ENCODE data around the gene ARMC8.
A peak's percentile ranks its signal among the peaks of the same experiment; 100 is the strongest.

Gene ARMC8

GRCh38 chr3:138220788-138221187, 33.7 kb downstream of the ARMC8 start:
- no peak for DNase-seq
- H3K4me3 ChIP-seq (ENCODE audit: control insufficient read depth in 1 of 7, extremely low read depth in 1 of 7, insufficient read depth in 4 of 7, low read depth in 2 of 7, low read length in 6 of 7), result no peak overlapping the region
- H3K4me1 ChIP-seq (ENCODE audit: control extremely low read depth in 1 of 4, control insufficient read depth in 4 of 4, insufficient read depth in 4 of 4, low read length in 3 of 4), result peaks cover 11 to 34% (median 18%) of the 10 kb centered on the region in 4 experiments
- 100% methylated on average over 1 of the region's 4 CpGs for WGBS (ENCODE audit: insufficient coverage)
- H3K27me3 ChIP-seq (replicated peaks in 2 of 5; ENCODE audit: control insufficient read depth in 4 of 5, insufficient read depth in 5 of 5, low read length in 4 of 5), result no peaks in the 10 kb centered on the region
- ChIA-PET POLR2A (no interaction called here), CTCF (interaction anchor here (1.1 to 3.0 kb wide), 3 partner anchors 9 to 25 kb away, joined by 4 to 12 read pairs (median 4); no protein-coding TSS in a partner anchor)
- peaks cover 7 to 29% (median 21%) of the 10 kb centered on the region in 4 experiments for H3K36me3 ChIP-seq (ENCODE audit: control insufficient read depth in 4 of 4, insufficient read depth in 4 of 4, low read length in 3 of 4)
- H3K9me3 ChIP-seq (ENCODE audit: control extremely low read depth in 1 of 5, control insufficient read depth in 4 of 5, insufficient read depth in 2 of 5, low read depth in 1 of 5, low read length in 4 of 5), result no peaks in the 10 kb centered on the region
- H3K27ac ChIP-seq (ENCODE audit: insufficient read depth in 1 of 2, low read depth in 1 of 2, low read length in 2 of 2, poor library complexity in 1 of 2, severe bottlenecking in 2 of 2), result no peak overlapping the region

GRCh38 chr3:138222131-138222941, 35.2 kb downstream of the ARMC8 start:
- Histone ChIP-seq H3K27ac (ENCODE audit: insufficient read depth in 1 of 2, low read depth in 1 of 2, low read length in 2 of 2, poor library complexity in 1 of 2, severe bottlenecking in 2 of 2) (peak overlapping the region; percentile 27 to 49), H3K9me3 (ENCODE audit: control extremely low read depth in 1 of 5, control insufficient read depth in 4 of 5, insufficient read depth in 2 of 5, low read depth in 1 of 5, low read length in 4 of 5) (no peaks in the 10 kb centered on the region), H3K4me3 (ENCODE audit: control insufficient read depth in 1 of 7, extremely low read depth in 1 of 7, insufficient read depth in 4 of 7, low read depth in 2 of 7, low read length in 6 of 7) (peak overlapping the region in 1 of 7 experiments; percentile 27), H3K4me1 (ENCODE audit: control extremely low read depth in 1 of 4, control insufficient read depth in 4 of 4, insufficient read depth in 4 of 4, low read length in 3 of 4) (peaks cover 11 to 34% (median 18%) of the 10 kb centered on the region in 4 experiments), H3K36me3 (ENCODE audit: control insufficient read depth in 4 of 4, insufficient read depth in 4 of 4, low read length in 3 of 4) (peaks cover 9 to 41% (median 23%) of the 10 kb centered on the region in 4 experiments), H3K27me3 (replicated peaks in 2 of 5; ENCODE audit: control insufficient read depth in 4 of 5, insufficient read depth in 5 of 5, low read length in 4 of 5) (no peaks in the 10 kb centered on the region)
- ChIA-PET CTCF (interaction anchor here (0.9 to 3.2 kb wide), 4 partner anchors 13 to 44 kb away, joined by 3 to 11 read pairs (median 4); no protein-coding TSS in a partner anchor), POLR2A (no interaction called here)
- DNase-seq, result peak; percentile 31 to 77 (median 65)
- no CpG with 5 or more reads among the region's 2 CpGs for WGBS (ENCODE audit: insufficient coverage)

GRCh38 chr3:138222942-138223287, 35.8 kb downstream of the ARMC8 start:
- peak in 2 of 3 donors; percentile 34 to 61 for DNase-seq
- POLR2A ChIA-PET, result no interaction called here
- 100% methylated on average over 1 of the region's 2 CpGs for WGBS (ENCODE audit: insufficient coverage)
- Histone ChIP-seq H3K4me1 (ENCODE audit: control extremely low read depth in 1 of 4, control insufficient read depth in 4 of 4, insufficient read depth in 4 of 4, low read length in 3 of 4) (peaks cover 11 to 34% (median 18%) of the 10 kb centered on the region in 4 experiments), H3K9me3 (ENCODE audit: control extremely low read depth in 1 of 5, control insufficient read depth in 4 of 5, insufficient read depth in 2 of 5, low read depth in 1 of 5, low read length in 4 of 5) (no peaks in the 10 kb centered on the region), H3K4me3 (ENCODE audit: control insufficient read depth in 1 of 7, extremely low read depth in 1 of 7, insufficient read depth in 4 of 7, low read depth in 2 of 7, low read length in 6 of 7) (no peak overlapping the region), H3K27me3 (replicated peaks in 2 of 5; ENCODE audit: control insufficient read depth in 4 of 5, insufficient read depth in 5 of 5, low read length in 4 of 5) (no peaks in the 10 kb centered on the region), H3K36me3 (ENCODE audit: control insufficient read depth in 4 of 4, insufficient read depth in 4 of 4, low read length in 3 of 4) (peaks cover 9 to 46% (median 25%) of the 10 kb centered on the region in 4 experiments), H3K27ac (ENCODE audit: insufficient read depth in 1 of 2, low read depth in 1 of 2, low read length in 2 of 2, poor library complexity in 1 of 2, severe bottlenecking in 2 of 2) (peak overlapping the region in 1 of 2 experiments; percentile 49)
- CTCF ChIA-PET, result interaction anchor here (0.9 to 3.2 kb wide), 4 partner anchors 13 to 44 kb away, joined by 3 to 11 read pairs (median 4); no protein-coding TSS in a partner anchor

GRCh38 chr3:138227650-138228049, 40.5 kb downstream of the ARMC8 start:
- H3K9me3 ChIP-seq (ENCODE audit: control extremely low read depth in 1 of 5, control insufficient read depth in 4 of 5, insufficient read depth in 2 of 5, low read depth in 1 of 5, low read length in 4 of 5), result no peaks in the 10 kb centered on the region
- no CpG with 5 or more reads among the region's 1 CpG for WGBS (ENCODE audit: insufficient coverage)
- no peak overlapping the region for H3K27ac ChIP-seq (ENCODE audit: insufficient read depth in 1 of 2, low read depth in 1 of 2, low read length in 2 of 2, poor library complexity in 1 of 2, severe bottlenecking in 2 of 2)
- ChIA-PET CTCF (interaction anchor here (4.0 kb wide), 1 partner anchor 47 kb away, joined by 24 read pairs; no protein-coding TSS in a partner anchor), POLR2A (no interaction called here)
- H3K4me1 ChIP-seq (ENCODE audit: control extremely low read depth in 1 of 4, control insufficient read depth in 4 of 4, insufficient read depth in 4 of 4, low read length in 3 of 4), result peaks cover 2 to 7% (median 4%) of the 10 kb centered on the region in 4 experiments
- H3K36me3 ChIP-seq (ENCODE audit: control insufficient read depth in 4 of 4, insufficient read depth in 4 of 4, low read length in 3 of 4), result peaks cover 13 to 79% (median 50%) of the 10 kb centered on the region in 4 experiments
- no peaks in the 10 kb centered on the region for H3K27me3 ChIP-seq (replicated peaks in 2 of 5; ENCODE audit: control insufficient read depth in 4 of 5, insufficient read depth in 5 of 5, low read length in 4 of 5)
- no peak for DNase-seq
- no peak overlapping the region for H3K4me3 ChIP-seq (ENCODE audit: control insufficient read depth in 1 of 7, extremely low read depth in 1 of 7, insufficient read depth in 4 of 7, low read depth in 2 of 7, low read length in 6 of 7)

- no peaks in the 10 kb centered on the region for H3K27me3 ChIP-seq (replicated peaks in 2 of 5; ENCODE audit: control insufficient read depth in 4 of 5, insufficient read depth in 5 of 5, low read length in 4 of 5)
- no peak for DNase-seq
- no peaks in the 10 kb centered on the region for H3K4me1 ChIP-seq (ENCODE audit: control extremely low read depth in 1 of 4, control insufficient read depth in 4 of 4, insufficient read depth in 4 of 4, low read length in 3 of 4)
- CTCF ChIA-PET, result interaction anchor here (1.2 to 1.4 kb wide), 3 partner anchors 9 to 11 kb away, joined by 3 to 4 read pairs (median 3); no protein-coding TSS in a partner anchor
- WGBS (ENCODE audit: insufficient coverage), result no CpG with 5 or more reads among the region's 2 CpGs
- H3K27ac ChIP-seq (ENCODE audit: insufficient read depth in 1 of 2, low read depth in 1 of 2, low read length in 2 of 2, poor library complexity in 1 of 2, severe bottlenecking in 2 of 2), result no peak overlapping the region
- H3K4me3 ChIP-seq (ENCODE audit: control insufficient read depth in 1 of 7, extremely low read depth in 1 of 7, insufficient read depth in 4 of 7, low read depth in 2 of 7, low read length in 6 of 7), result no peak overlapping the region
- peaks cover 10 to 70% (median 43%) of the 10 kb centered on the region in 4 experiments for H3K36me3 ChIP-seq (ENCODE audit: control insufficient read depth in 4 of 4, insufficient read depth in 4 of 4, low read length in 3 of 4)
- no peaks in the 10 kb centered on the region for H3K9me3 ChIP-seq (ENCODE audit: control extremely low read depth in 1 of 5, control insufficient read depth in 4 of 5, insufficient read depth in 2 of 5, low read depth in 1 of 5, low read length in 4 of 5)
- POLR2A ChIA-PET, result interaction anchor here (0.7 kb wide), 1 partner anchor 12 kb away, joined by 3 read pairs; no protein-coding TSS in a partner anchor
These were observed 43.4 kb downstream of the ARMC8 start for GRCh38 chr3:138230525-138230924.

GRCh38 chr3:138232705-138233364, 45.7 kb downstream of the ARMC8 start:
- Histone ChIP-seq H3K27ac (ENCODE audit: insufficient read depth in 1 of 2, low read depth in 1 of 2, low read length in 2 of 2, poor library complexity in 1 of 2, severe bottlenecking in 2 of 2) (no peak overlapping the region), H3K4me3 (ENCODE audit: control insufficient read depth in 1 of 7, extremely low read depth in 1 of 7, insufficient read depth in 4 of 7, low read depth in 2 of 7, low read length in 6 of 7) (no peak overlapping the region), H3K9me3 (ENCODE audit: control extremely low read depth in 1 of 5, control insufficient read depth in 4 of 5, insufficient read depth in 2 of 5, low read depth in 1 of 5, low read length in 4 of 5) (no peaks in the 10 kb centered on the region), H3K4me1 (ENCODE audit: control extremely low read depth in 1 of 4, control insufficient read depth in 4 of 4, insufficient read depth in 4 of 4, low read length in 3 of 4) (no peaks in the 10 kb centered on the region), H3K27me3 (replicated peaks in 2 of 5; ENCODE audit: control insufficient read depth in 4 of 5, insufficient read depth in 5 of 5, low read length in 4 of 5) (no peaks in the 10 kb centered on the region), H3K36me3 (ENCODE audit: control insufficient read depth in 4 of 4, insufficient read depth in 4 of 4, low read length in 3 of 4) (peaks cover 9 to 66% (median 52%) of the 10 kb centered on the region in 4 experiments)
- CTCF ChIA-PET, result no interaction called here
- WGBS (ENCODE audit: insufficient coverage), result 100% methylated on average over 4 of the region's 4 CpGs
- POLR2A ChIA-PET, result no interaction called here
- DNase-seq, result no peak

All from common myeloid progenitor, CD34-positive (primary cell).